HepG2 (cell line): ENCODE results near the gene RAC3. TPM values are rescaled to one million over a fixed set of nuclear protein-coding genes. Genes with fewer than 3 reads are reported as not detected.

Experiments used
- CTCF ChIP-seq: sonication (generic); formaldehyde crosslinking; IDR thresholded peaks from 2 replicates; pipeline ENCODE4 v1.5.0; 2020; ENCODE audit warnings: mild to moderate bottlenecking, missing genetic modification reagents, moderate library complexity
- EP300 ChIP-seq, 3 experiments: sonication (generic) in 1 of 3; formaldehyde crosslinking in 1 of 3; IDR thresholded peaks; 2 replicates each; pipeline versions ENCODE4 v1.5.1 to v1.6.1; 2011 to 2020; ENCODE audit warnings: low read depth in 2 of 3, low read length in 2 of 3, borderline replicate concordance in 1 of 3, improper control_type of control experiment in 1 of 3, mild to moderate bottlenecking in 1 of 3, missing genetic modification reagents in 1 of 3, moderate library complexity in 1 of 3
- HMG20A ChIP-seq: IDR thresholded peaks from 2 replicates; pipeline ENCODE4 v1.6.1; 2016; ENCODE audit warnings: borderline replicate concordance
- MTA1 ChIP-seq: sonication (generic); formaldehyde crosslinking; IDR thresholded peaks from 2 replicates; pipeline ENCODE4 v1.4.0; 2020; ENCODE audit warnings: missing genetic modification reagents, mild to moderate bottlenecking, borderline replicate concordance
- PITX1 ChIP-seq: sonication (generic); formaldehyde crosslinking; IDR thresholded peaks from 2 replicates; pipeline ENCODE4 v1.5.1; 2020; ENCODE audit warnings: mild to moderate bottlenecking, missing genetic modification reagents
- RXRA ChIP-seq: sonication (generic); formaldehyde crosslinking; IDR thresholded peaks from 2 replicates; pipeline ENCODE4 v1.5.1; 2020; ENCODE audit warnings: missing genetic modification reagents
- SOX6 ChIP-seq, 2 experiments: fragments of 450-650 bp in 1 of 2; sonication (generic) in 1 of 2; formaldehyde crosslinking in 1 of 2; IDR thresholded peaks; 2 replicates each; pipeline versions ENCODE4 v1.4.0 to v1.6.1; 2017 to 2020; ENCODE audit warnings: antibody characterized with exemption in 1 of 2, mild to moderate bottlenecking in 1 of 2, missing genetic modification reagents in 1 of 2
- TCF7 ChIP-seq: sonication (generic); IDR thresholded peaks from 2 replicates; pipeline ENCODE4 v1.6.1; 2016; ENCODE audit warnings: antibody characterized with exemption, low read depth
- THAP7 ChIP-seq: sonication (generic); formaldehyde crosslinking; IDR thresholded peaks from 2 replicates; pipeline ENCODE4 v1.8.1; 2023; ENCODE audit warnings: mild to moderate bottlenecking, missing genetic modification reagents
- U2AF1 ChIP-seq: fragments of 200-400 bp; formaldehyde crosslinking; optimal IDR thresholded peaks from 2 replicates; pipeline ENCODE3; 2017; ENCODE audit warnings: mild to moderate bottlenecking, low read depth, low read length
- WIZ ChIP-seq: sonication (generic); formaldehyde crosslinking; IDR thresholded peaks from 2 replicates; pipeline ENCODE4 v1.5.1; 2020; ENCODE audit warnings: mild to moderate bottlenecking, missing genetic modification reagents
- YY1 ChIP-seq: IDR thresholded peaks from 2 replicates; pipeline ENCODE4 v1.6.1; 2011; ENCODE audit warnings: low read length, low read depth, moderate library complexity, mild to moderate bottlenecking; ENCODE audit not compliant: insufficient read depth, insufficient replicate concordance
- ZBTB37 ChIP-seq: sonication (generic); formaldehyde crosslinking; IDR thresholded peaks from 2 replicates; pipeline ENCODE4 v1.4.0; 2020; ENCODE audit warnings: mild to moderate bottlenecking, missing genetic modification reagents
- ZNF597 ChIP-seq: sonication (generic); formaldehyde crosslinking; IDR thresholded peaks from 2 replicates; pipeline ENCODE4 v1.5.0; 2020; ENCODE audit warnings: missing genetic modification reagents
- ZNF687 ChIP-seq: sonication (generic); formaldehyde crosslinking; IDR thresholded peaks from 2 replicates; pipeline ENCODE4 v1.5.1; 2020; ENCODE audit warnings: mild to moderate bottlenecking, missing genetic modification reagents, moderate library complexity
- ZNF784 ChIP-seq: sonication (generic); formaldehyde crosslinking; IDR thresholded peaks from 2 replicates; pipeline ENCODE4 v1.5.1; 2020; ENCODE audit warnings: missing genetic modification reagents, mild to moderate bottlenecking, borderline replicate concordance
- ZNF788 ChIP-seq: sonication (generic); formaldehyde crosslinking; IDR thresholded peaks from 2 replicates; pipeline ENCODE4 v1.5.0; 2020; ENCODE audit warnings: mild to moderate bottlenecking, missing genetic modification reagents, borderline replicate concordance
- polyA plus RNA-seq, 8 experiments: library from polyadenylated mRNA; depleted of rRNA in 3 of 8; stranded (reverse) in 7 of 8; unstranded in 1 of 8; fragments of >200 nt; fragmentation: Illumina TruSeq in 4 of 8; extraction: Trizol in 4 of 8; gene quantifications; 2 replicates each; pipeline versions ENCODE4 v1.2.1 to v1.2.3, GENCODE V29; 2011 to 2016; ENCODE audit warnings: low read depth in 4 of 8, missing spikeins in 1 of 8, mixed read lengths in 1 of 8; ENCODE audit not compliant: insufficient read depth in 1 of 8
- total RNA-seq, 5 experiments: library from RNA; depleted of rRNA; stranded (reverse); fragments of >200 nt; fragmentation: Illumina TruSeq; extraction: Trizol; gene quantifications; 2 replicates each; pipeline ENCODE4 v1.2.3, GENCODE V29; 2016; ENCODE audit warnings: low read depth in 1 of 5

Gene RAC3
- total and polyA plus RNA-seq, 2 of the 13 experiments (the other 11 are each of a cell fraction or from before 2014, with no cell fraction given): 10.5 to 21.3 TPM

- TF ChIP-seq YY1 (no peak), SOX6 (IDR thresholded peaks at IDR 0.05) (no peak), SOX6 (CRISPR knock-in tag; IDR thresholded peaks at IDR 0.05) (peak; percentile 49), EP300 (IDR thresholded peaks at IDR 0.05; ENCODE audit: low read depth in 2 of 2, low read length in 2 of 2) (peak in 1 of 2 experiments; percentile 35; a peak in 1 of 4 replicates), EP300 (CRISPR knock-in tag; IDR thresholded peaks at IDR 0.05; ENCODE audit: borderline replicate concordance) (peak; percentile 68; the same call in 1 of the 2 replicates), TCF7 (peak; percentile 93), MTA1 (peak; percentile 74; the same call in 1 of the 2 replicates), ZNF597 (CRISPR knock-in tag) (no peak), RXRA (CRISPR knock-in tag) (peak; percentile 89), U2AF1 (no peak), PITX1 (CRISPR knock-in tag) (peak; percentile 56; the same call in 1 of the 2 replicates), CTCF (CRISPR knock-in tag) (no peak), ZNF784 (CRISPR knock-in tag) (no peak), THAP7 (CRISPR knock-in tag) (no peak), ZNF687 (CRISPR knock-in tag) (peak; percentile 80), WIZ (no peak), HMG20A (CRISPR knock-in tag) (peak; percentile 34; the same call in 1 of the 2 replicates), ZNF788 (CRISPR knock-in tag) (no peak; the same call in 1 of the 2 replicates), ZBTB37 (no peak)
These were observed 17.6 kb upstream of the RAC3 start (continued) for GRCh38 chr17:82013772-82014321.
